GM19455 (cell line): ENCODE measurements around the gene NELFE.

Experiments used
- ATAC-seq: cut with Tn5 transposase; IDR thresholded peaks from one replicate; pipeline ENCODE4 v1.9.1; 2021; ENCODE audit not compliant: unreplicated experiment

Gene NELFE

DNA sequence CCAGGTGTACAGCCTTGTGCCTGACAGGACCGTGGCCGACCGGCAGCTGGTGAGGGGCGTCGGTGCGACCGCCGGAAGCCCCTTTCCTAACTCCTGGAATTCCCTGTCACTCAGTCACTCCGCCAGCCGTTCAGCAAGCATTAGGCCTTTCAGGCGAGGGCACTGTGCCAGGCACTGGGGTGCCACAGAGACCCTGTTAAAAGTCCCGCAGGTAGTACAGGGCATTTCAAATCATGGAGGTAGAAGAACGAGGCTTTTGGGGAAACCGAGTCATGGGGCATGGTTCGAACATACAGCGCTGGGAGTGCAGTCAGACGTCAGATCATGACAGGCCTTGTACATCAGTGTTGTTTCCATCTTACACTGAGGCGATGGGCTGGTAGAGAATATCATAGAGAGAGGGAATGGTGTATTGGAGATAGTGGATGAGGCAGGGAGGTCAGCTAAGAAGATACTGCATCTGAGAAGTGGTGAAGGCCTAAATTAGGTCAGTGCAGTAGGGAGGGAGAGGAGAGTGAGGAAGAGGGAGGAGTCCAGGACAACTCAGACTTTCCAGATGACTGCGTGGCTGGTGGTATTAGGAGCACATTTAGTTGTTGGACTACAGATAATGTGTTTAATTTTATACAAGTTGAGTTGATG lies 14.1 kb upstream of the NELFE start:
- no peak for ATAC-seq

DNA sequence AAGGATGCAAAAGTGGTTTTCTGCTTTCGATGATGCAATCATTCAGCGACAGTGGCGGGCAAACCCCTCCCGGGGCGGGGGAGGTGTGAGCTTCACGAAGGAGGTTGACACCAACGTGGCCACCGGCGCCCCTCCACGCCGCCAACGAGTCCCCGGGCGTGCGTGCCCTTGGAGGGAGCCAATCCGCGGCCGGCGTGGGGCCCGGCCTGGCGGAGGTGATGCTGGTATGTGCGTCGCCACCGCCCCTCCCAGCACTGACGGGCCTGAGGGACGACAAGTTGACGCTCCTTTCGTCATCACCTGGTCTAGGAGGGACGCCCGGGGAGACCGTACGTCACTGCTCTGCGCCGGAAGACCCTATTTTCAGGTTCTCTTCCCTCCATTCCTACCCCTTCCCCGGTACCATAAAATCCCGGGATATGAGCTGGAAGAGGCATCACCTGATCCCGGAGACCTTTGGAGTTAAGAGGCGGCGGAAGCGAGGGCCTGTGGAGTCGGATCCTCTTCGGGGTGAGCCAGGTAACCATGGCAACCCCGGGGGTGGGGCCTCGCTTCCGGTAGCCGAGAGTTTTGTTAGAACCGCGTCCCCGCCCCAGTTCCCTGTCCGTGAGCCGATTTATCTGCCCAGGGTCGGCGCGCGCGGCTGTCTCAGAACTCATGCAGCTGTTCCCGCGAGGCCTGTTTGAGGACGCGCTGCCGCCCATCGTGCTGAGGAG lies 13.4 kb upstream of the NELFE start, which contains the start of gene DXO:
Gene DXO (minus strand): TSS at position 146 of the 716 bp plus-strand sequence. CDS start 463 bp downstream, outside the sequence.
- peak; percentile 88 for ATAC-seq

DNA sequence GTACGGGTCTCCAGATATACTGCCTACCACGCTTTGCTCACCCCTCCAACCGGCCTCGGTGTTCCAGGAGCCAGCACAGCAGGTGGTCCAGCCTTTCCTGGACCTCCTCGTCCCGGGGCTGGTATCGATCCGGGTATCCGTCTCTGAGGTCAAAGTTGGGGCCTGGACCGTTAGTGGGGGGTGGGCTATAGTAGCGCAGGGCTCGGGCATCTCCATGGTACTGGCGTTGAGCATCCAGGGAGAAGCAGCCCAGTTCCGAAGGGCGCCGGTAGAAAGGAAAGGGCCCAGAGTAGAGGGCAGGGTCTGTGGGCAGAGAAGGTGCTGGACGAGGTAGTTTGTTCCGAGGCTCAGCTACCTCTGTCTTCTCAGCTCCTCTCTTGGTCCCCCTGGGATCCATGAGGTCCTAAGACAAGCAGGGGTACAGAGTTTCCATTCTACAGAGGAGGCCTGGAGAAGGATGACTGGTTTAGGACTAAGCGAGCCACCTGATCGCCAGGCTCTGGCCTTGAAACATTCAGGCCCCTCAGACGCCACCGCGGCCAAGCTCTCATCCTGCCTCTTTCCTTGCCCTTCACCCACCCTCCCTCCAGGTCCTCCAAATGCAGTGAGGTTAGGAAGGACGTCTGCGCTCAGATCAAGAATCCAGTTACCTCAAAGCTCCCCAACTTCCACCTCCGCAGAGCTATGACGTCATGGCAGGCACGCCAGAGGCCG lies 12.7 kb upstream of the NELFE start:
- ATAC-seq, result peak; percentile 3

DNA sequence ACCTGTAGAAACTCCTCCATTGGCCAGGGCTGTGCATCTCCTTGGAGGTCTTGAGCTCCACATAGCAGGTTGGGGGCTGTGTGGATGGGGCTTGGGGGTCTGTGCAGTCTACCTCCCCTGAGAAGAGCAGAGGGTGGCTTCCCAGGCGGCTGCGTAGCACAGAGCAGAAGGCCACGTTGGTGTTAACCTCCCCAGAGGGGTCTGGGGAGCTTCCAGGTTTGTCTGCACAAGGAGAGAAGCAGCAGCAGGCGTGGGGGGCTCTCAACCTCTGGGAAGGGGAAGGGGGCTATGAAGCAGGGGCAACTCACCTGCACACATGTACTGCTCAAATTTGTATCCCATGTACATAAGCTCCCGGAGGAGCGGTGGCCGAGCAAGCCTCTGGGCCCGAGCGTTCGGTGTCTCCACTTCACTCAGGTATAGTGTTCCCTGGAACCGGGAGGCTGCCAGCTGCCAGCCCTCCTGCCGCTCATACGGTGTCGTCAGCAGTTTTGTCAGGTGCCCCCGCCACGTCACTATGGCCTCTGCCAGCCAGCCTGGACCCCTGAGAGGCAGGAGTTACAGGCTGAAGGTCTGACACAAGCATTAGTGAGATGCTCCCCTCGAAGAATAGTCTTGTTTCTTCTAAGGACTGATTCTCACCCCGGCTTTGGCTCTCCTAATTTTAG lies 12.0 kb upstream of the NELFE start:
- no peak for ATAC-seq

DNA sequence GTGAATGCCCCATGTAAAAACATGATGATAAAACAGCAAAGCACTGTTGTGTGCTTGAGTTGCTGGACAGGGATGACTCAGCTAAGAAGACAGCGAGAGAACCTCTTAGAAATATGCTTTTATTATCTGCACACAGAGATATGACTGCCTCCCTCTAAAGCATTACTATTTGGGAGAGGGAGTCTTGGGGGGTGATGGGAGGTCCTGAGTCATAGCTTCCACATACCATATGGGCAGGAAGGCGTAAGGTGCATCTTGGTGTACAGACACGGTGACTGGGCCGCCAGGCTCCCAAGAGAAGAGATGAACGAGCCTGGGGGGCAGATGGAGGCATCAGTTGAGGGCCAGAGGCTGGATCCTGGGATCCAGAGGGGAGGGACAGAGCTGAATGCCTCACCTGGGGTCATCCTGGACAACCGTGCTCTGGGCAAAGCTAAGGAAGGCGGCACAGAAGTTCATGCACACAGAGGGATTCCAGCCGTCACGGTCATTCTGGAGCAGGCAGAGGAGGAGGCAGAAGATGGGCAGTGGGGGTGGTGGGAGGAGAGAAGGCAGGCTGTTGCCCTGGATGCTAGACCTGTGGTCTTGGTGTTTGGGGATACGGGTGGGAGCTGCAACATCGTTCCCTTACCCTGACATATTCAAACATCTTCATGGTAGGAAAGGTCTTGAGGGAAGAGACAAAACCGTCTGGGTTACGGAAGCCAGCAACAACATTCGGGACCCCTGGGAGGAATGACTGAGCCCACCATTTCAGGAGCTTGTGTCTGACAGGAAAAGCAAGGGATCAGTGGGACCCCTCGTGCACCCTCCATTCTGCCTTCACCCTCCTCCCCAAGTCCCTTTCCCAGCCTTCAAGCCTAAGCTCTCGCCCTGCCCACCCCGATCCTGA lies 11.2 kb upstream of the NELFE start:
- ATAC-seq, result no peak

DNA sequence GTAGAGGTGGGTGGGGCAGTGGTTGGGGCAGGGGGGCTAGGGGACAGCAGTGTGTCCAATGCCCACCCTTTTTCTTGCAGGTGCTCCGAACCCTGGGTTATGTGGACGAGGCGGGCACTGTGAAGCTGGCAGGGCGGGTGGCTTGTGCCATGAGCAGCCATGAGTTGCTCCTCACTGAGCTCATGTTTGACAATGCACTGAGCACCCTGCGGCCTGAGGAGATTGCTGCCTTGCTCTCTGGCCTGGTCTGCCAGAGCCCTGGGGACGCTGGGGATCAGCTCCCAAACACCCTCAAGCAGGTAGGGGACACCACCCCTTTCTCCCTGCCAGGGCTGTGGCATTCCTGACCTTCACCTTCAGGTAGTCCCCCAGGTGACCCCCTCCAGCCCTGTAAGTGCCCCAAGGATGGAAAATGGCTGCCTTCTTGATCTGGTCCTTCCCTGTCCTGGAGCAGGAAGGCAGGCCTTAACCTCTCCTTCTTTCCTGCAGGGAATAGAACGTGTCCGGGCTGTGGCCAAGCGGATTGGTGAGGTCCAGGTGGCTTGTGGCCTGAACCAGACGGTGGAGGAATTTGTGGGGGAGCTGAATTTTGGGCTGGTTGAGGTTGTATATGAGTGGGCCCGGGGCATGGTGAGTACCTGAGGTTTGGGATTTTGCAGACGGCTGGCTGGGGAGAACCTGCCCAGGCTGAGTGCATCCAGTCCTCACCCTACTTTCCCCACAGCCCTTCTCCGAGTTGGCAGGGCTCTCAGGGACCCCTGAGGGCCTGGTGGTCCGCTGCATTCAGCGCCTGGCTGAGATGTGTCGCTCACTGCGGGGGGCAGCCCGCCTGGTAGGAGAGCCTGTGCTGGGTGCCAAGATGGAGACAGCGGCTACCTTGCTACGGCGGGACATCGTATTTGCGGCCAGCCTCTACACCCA lies 10.3 kb upstream of the NELFE start:
- no peak for ATAC-seq

DNA sequence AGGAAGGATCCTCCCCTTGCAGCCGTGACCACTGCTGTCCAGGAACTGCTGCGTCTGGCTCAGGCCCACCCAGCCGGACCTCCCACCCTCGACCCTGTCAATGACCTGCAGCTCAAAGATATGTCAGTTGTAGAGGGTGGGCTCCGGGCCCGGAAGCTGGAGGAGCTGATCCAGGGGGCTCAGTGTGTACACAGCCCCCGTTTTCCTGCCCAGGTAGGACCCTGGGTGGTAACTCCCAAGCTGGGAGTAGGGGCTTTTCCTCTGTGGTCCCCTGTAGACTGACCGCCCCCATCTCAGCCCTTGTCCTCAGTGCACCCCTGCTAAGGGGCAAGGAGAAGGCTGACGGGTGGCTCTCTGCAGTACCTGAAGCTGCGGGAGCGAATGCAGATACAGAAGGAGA lies 9.6 kb upstream of the NELFE start:
- no peak for ATAC-seq

DNA sequence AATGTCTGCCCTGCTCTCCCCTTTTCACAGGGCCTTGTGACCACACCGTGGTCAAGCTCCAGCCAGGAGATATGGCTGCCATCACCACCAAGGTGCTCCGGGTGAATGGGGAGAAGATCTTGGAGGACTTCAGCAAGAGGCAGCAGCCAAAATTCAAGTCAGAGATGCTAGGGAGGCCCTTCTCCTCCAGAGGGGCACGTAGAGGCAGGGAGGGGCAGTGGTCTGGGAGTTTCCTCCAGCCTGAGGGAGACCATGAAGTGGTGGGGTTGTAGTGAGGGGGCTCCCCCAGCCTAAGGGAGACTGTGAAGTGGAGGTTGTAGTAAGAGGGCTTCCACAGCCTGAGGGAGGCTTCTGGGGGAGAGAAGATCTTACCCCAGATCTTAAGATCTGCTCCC lies 9.2 kb upstream of the NELFE start:
- no peak for ATAC-seq

DNA sequence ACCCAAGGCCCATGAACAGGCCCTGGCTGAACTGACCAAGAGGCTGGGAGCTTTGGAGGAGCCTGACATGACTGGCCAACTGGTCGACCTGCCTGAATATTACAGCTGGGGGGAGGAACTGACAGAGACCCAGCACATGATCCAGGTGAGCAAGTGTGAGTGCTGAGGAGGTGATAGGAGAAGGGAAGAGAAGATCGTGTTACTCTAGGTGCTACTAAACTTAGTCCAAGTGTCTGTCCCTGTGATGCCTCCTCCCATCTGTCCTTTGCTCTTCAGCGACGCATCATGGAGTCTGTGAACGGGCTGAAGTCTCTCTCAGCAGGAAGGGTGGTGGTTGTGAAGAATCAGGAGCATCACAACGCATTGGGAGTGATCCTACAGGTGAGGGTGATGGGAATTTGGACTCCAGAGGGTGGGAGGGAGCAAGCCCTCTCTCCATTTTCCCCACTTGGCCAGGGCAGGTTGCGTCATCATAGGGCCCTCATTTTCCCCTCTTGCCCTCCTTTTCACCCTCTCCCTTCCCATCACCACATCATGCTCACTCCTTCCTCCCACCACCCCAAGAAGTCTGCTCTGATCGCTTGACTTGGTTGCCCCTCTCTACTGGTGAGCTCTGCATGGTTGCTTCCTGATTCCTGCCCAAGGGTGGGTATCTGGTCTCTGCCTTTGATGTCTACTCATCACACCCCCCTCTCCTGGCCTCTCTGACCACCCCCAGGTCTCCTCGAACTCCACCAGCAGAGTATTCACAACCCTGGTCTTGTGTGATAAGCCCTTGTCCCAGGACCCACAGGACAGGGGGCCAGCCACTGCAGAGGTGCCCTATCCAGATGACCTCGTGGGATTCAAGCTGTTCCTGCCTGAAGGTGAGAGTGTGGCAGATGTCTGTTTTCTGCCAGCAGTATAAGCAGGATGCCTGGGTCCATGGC lies 8.5 kb upstream of the NELFE start:
- no peak for ATAC-seq

DNA sequence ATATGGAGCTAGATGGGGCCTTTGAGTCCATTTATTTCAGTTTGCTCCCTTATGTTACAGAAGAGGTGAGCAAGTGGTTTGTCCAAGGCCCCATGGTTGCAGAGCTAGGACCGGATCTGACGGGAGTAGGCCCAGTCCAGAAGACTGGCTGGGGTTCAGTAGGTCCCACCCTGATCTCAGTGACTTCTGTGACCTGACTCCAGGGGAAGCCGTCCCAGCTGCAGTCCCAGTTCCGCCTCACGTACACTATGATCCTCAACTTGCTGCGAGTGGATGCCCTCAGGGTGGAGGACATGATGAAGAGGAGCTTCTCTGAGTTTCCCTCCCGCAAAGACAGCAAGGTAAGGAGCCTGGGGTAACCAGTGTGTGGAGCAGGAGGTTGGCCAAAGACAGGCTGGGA lies 7.7 kb upstream of the NELFE start:
- ATAC-seq, result no peak

DNA sequence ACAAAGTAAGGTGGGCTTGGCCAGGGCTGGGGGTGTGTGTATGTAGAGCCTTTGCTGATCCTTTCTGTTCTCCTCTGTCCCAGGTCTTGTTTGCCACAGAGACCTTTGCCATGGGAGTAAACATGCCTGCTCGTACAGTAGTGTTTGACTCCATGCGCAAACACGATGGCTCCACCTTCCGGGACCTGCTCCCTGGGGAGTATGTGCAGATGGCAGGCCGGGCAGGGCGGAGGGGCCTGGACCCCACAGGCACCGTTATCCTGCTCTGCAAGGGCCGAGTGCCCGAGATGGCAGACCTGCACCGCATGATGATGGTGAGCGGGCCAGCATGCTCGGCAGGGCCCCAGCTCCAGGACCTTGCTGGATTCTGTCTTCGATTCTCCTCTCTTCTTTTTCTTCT lies 6.9 kb upstream of the NELFE start:
- no peak for ATAC-seq

DNA sequence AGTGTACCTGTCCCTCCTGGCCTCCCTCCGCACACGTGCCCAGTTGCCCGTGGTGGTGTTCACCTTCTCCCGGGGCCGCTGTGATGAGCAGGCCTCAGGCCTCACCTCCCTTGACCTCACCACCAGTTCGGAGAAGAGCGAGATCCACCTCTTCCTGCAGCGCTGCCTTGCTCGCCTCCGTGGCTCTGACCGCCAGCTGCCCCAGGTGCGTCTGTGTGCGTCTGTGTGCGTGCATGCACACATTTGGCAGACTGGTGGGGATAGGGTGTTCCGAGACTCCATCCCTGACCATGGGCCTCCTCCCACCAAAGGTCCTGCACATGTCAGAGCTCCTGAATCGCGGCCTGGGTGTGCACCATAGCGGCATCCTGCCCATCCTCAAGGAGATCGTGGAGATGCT lies 5.2 kb upstream of the NELFE start:
- no peak for ATAC-seq

DNA sequence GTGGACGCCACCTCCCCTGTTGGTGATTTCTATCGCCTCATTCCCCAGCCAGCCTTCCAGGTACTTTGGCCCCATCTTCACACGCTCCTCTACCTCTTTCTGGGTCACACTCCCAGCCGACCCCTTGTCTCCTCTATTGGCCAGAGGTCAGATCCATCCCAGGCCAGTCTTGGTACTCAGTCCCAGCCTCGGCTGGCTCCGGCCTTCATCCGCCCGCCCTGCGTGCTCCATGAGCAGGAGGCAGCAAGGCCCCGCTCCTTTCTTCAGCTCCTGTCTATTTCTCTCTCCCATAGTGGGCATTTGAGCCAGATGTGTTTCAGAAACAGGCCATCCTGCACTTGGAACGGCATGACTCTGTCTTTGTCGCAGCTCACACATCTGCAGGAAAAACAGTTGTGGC lies 2.8 kb upstream of the NELFE start:
- ATAC-seq, result no peak

DNA sequence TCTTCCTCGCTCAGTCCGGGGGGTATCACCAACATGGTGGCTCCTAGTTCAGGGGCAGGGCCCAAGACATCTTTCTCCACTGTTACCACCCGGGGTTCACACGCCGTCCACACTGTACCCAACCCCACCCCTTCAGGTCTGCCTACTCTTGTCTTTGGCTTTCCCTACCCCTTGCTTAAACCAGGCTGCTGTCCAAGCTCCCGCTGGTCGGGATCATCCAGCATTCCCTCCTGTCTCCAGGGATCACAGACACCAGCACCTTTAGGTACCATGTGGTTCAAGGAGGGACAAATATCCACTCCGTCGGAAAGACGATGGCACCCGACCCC lies 395 bp downstream of the NELFE start:
- no peak for ATAC-seq

DNA sequence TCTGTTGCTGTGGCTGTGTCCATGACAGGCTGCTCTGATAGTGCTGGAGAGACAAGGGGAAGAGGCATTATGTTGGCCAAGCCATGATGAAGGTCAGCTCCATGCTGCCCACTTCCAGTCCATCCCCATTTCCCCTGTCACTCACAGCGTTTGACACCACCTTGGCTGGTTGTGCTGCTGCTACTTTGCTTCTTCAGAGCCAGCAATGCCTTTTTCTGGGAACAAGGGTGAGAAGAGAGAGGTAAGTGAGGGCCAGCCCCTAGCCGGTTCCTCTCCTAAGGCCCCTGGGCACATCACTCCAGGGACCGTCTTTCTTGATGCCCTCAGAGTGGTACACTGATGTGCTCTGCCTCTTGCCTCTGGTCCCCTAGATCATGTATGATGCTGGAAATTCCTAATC lies 2.0 kb downstream of the NELFE start:
- no peak for ATAC-seq

DNA sequence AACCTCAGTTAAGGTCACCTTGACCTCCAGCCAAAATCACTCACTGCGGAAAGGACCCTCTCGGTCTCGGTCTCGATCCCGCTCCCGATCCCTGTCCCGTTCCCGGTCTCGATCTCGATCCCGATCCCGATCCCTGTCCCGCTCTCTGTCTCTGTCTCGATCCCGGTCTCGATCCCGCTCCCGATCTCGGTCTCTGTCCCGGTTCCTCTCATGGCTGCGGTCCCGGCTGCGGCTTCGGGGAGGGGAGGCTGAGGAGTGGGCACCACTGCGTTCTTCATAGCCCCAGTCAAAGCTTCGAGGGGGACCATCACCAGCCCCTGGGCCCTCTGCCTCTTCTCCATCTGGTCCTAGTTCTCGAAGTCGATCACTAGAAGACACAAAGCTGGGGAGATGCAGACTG lies 4.3 kb downstream of the NELFE start:
- ATAC-seq, result no peak

DNA sequence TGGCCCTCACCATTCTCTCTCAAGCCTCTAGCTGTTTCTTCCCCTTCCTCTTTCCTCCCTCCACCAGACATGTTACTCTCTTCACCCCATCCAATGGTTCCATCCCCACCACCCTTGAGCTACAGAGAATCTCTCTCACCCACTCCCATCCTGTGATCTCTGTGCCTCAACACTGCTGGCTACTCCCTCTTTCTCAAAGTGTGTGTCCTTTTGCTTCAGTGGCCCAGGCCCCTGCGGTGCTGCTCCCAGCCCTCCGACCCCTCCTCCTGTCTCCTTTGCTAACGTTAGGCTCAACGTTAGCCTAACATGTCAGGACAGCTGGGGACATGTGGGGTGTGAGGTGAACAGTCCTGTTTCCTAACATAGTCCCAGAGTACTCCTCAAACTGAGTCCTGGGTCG lies 5.9 kb downstream of the NELFE start:
- no peak for ATAC-seq

DNA sequence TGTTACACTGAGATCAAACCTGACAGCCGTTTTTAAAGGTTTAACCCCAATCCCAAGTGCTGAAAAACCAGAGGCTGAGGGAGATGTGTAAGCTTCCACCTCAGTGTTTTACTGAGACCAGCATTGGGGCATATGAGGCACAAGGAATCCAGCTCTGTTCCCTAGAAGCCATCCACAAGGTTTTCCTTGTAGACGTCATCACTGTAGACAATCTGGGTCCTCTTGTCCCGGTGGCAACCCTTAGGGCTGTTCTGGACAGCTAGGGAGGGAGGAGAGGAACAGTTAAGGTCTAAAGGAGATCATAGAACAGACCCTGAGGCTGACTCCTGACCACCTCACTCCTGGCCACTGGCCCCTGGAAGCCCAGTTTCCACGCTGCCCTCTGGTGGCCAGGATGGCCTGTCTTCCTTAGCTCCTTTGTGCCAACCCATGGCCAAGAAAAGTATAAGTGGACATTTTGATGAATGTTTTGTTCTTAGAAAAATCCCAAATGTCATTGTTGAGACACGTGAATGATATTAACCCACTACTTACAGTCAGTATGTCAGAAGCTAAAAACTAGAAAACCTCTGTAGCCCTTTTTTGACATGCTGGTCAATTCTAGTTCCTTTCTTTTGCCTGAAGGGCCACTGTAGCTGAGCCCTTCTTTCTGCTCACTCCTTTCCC lies 6.5 kb downstream of the NELFE start:
- no peak for ATAC-seq
